Kidney (tissue), 14 donors: ENCODE results near the gene SPP2. TPM values are rescaled to one million over a fixed set of nuclear protein-coding genes. Genes with fewer than 3 reads are reported as not detected.

ENCODE experiments used
- DNase-seq, 5 donors: peaks; one replicate each; pipeline ENCODE4 v3.0.0-alpha.2; 2013 to 2020
- FAIRE-seq: peaks from 2 replicates; lab custom pipeline; 2012; peaks lifted over from hg19 to GRCh38; lab: Jason Lieb, UNC
- H3K27ac ChIP-seq, 2 donors: one replicate each; pipeline ENCODE4 v1.7.0; 2013; ENCODE audit warnings: low read depth in 2 of 2, low read length in 2 of 2, inconsistent platforms in 1 of 2
- H3K27me3 ChIP-seq: one replicate; pipeline ENCODE4 v1.7.1; 2013; ENCODE audit warnings: low read length, inconsistent platforms; ENCODE audit not compliant: control insufficient read depth, insufficient read depth
- H3K36me3 ChIP-seq, 3 donors: one replicate each; pipeline versions ENCODE4 v1.7.0 to v1.7.1; 2013; ENCODE audit warnings: low read length in 3 of 3, control low read depth in 1 of 3, inconsistent platforms in 1 of 3; ENCODE audit not compliant: insufficient read depth in 3 of 3, control insufficient read depth in 2 of 3
- H3K4me1 ChIP-seq, 3 donors: one replicate each; pipeline versions ENCODE4 v1.7.0 to v1.7.1; 2013; ENCODE audit warnings: low read length in 3 of 3, inconsistent platforms in 1 of 3, low read depth in 1 of 3; ENCODE audit not compliant: control insufficient read depth in 2 of 3, insufficient read depth in 2 of 3
- H3K4me3 ChIP-seq, 3 donors: one replicate each; pipeline versions ENCODE4 v1.7.0 to v1.8.1; 2013; ENCODE audit warnings: low read length in 3 of 3, control low read depth in 1 of 3, inconsistent platforms in 1 of 3
- H3K9ac ChIP-seq, 3 donors: one replicate each; pipeline versions ENCODE4 v1.7.0 to v1.7.1; 2013; ENCODE audit warnings: low read length in 3 of 3, control low read depth in 1 of 3, inconsistent platforms in 1 of 3
- H3K9me3 ChIP-seq, 3 donors: one replicate each; pipeline versions ENCODE4 v1.7.0 to v1.7.1; 2013; ENCODE audit warnings: low read length in 3 of 3, control low read depth in 1 of 3, inconsistent platforms in 1 of 3; ENCODE audit not compliant: control insufficient read depth in 2 of 3, insufficient read depth in 1 of 3
- intact Hi-C: fragments of 100-400 bp; cut with DNase I; formaldehyde crosslinking; loops from one replicate; pipeline ENCODE4 v1.11.1; 2022
- polyA plus RNA-seq: library from polyadenylated mRNA; stranded (reverse); fragments of 350-450 nt; fragmentation: Illumina TruSeq; extraction: RNeasy Lipid Tissue Mini Kit (QIAGEN cat#74804); gene quantifications from one replicate; pipeline ENCODE4 v1.2.3, GENCODE V29; 2014; ENCODE audit warnings: low read depth, low replicate concordance; ENCODE audit not compliant: insufficient read depth
- total RNA-seq: library from RNA; stranded (reverse); fragmentation: NEBNext Ultra II Directional; extraction: Animal tissue kit (Norgen Biotek cat#: 25700); gene quantifications from one replicate; pipeline ENCODE4 v1.2.1, GENCODE V29; 2021
- TF ChIP-seq, protein P1 (sequence below): IDR thresholded peaks from 3 replicates; pipeline ENCODE4 v1.5.1; 2012; ENCODE audit warnings: mild to moderate bottlenecking, moderate library complexity, borderline replicate concordance; ENCODE audit not compliant: insufficient read depth; ENCODE audit errors: extremely low read depth
- donor health status: control.
- donor health status: control.
- donor health status: control.
- donor health status: control.
- donor health status: control.
- donor health status: DM: yes; HTN: yes; CAD: no.
- donor health status: Normal renal cell carcinoma (clear cell type).

Gene SPP2
- total and polyA plus RNA-seq, 2 donors from 2014 or later, result not detected

DNA sequence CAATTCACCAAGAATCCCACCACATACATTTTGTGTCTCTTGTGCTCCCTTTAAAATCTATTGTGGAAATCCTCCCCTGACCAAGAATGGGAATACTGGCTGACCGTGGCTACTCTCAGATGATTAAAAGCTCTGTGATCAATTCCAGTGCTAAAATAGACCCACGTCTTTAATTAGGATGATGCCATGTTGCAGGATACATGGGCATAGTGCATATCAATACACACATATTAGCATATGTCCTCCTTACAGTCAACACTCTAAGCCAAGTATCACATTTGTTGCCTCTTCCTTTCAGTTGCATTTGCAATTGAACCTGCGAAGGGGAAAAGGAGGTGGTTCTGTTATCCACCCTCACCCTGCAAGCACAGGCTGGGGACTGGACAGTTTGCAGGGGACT lies 41.8 kb downstream of the SPP2 start:
- no peak overlapping the region for H3K9ac ChIP-seq
- TF ChIP-seq, protein P1, sequence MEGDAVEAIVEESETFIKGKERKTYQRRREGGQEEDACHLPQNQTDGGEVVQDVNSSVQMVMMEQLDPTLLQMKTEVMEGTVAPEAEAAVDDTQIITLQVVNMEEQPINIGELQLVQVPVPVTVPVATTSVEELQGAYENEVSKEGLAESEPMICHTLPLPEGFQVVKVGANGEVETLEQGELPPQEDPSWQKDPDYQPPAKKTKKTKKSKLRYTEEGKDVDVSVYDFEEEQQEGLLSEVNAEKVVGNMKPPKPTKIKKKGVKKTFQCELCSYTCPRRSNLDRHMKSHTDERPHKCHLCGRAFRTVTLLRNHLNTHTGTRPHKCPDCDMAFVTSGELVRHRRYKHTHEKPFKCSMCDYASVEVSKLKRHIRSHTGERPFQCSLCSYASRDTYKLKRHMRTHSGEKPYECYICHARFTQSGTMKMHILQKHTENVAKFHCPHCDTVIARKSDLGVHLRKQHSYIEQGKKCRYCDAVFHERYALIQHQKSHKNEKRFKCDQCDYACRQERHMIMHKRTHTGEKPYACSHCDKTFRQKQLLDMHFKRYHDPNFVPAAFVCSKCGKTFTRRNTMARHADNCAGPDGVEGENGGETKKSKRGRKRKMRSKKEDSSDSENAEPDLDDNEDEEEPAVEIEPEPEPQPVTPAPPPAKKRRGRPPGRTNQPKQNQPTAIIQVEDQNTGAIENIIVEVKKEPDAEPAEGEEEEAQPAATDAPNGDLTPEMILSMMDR, result no peak
- no peak for DNase-seq
- intact Hi-C loops, result no loop called here
- H3K4me3 ChIP-seq, result no peak overlapping the region
- no peaks in the 10 kb centered on the region for H3K27me3 ChIP-seq
- H3K36me3 ChIP-seq, result no peaks in the 10 kb centered on the region
- no peak for FAIRE-seq
- H3K27ac ChIP-seq, result no peak overlapping the region
- peaks cover 0 to 3% (median 0%) of the 10 kb centered on the region in 3 donors for H3K4me1 ChIP-seq
- H3K9me3 ChIP-seq, result peaks cover 0 to 4% (median 0%) of the 10 kb centered on the region in 3 donors

DNA sequence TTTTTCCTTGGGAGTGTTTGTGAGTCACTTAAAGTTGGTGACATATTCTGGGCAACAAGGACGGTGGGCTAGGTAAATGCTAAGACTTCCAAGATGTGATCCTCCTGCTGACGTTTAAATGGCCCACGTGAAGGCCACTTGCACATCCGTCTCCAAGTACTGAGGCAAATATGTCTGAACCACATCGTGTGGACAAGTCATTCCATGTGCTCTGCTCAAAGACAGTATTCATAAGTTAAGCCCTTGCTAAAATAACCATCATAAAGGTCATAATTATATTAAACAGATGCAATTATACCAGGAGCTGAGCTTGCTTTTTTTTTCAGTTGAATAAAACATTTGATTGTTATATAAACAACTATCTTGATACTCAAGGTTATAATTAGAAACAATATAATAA lies 44.8 kb downstream of the SPP2 start:
- H3K27me3 ChIP-seq, result no peaks in the 10 kb centered on the region
- H3K9ac ChIP-seq, result no peak overlapping the region
- TF ChIP-seq, protein P1, result no peak
- H3K27ac ChIP-seq, result no peak overlapping the region
- no peaks in the 10 kb centered on the region for H3K9me3 ChIP-seq
- peaks cover 0 to 3% (median 0%) of the 10 kb centered on the region in 3 donors for H3K4me1 ChIP-seq
- no peaks in the 10 kb centered on the region for H3K36me3 ChIP-seq
- DNase-seq (no peak), FAIRE-seq (no peak)
- intact Hi-C loops, result no loop called here
- H3K4me3 ChIP-seq, result no peak overlapping the region

DNA sequence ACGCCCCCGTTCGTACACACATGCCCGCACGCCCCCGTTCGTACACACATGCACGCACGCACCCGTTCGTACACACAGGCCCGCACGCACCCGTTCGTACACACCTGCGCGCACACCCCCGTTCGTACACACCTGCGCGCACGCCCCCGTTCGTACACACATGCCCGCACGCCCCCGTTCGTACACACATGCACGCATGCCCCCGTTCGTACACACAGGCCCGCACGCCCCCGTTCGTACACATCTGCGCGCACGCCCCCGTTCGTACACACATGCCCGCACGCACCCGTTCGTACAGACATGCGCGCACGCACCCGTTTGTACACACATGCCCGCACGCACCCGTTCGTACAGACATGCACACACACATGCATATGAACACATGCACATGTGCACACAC lies 45.7 kb downstream of the SPP2 start:
- DNase-seq (no peak), FAIRE-seq (no peak)
- TF ChIP-seq, protein P1, result no peak
- Histone ChIP-seq H3K27ac (no peak overlapping the region), H3K9me3 (no peaks in the 10 kb centered on the region), H3K27me3 (no peaks in the 10 kb centered on the region), H3K36me3 (no peaks in the 10 kb centered on the region), H3K4me1 (peaks cover 0 to 3% (median 0%) of the 10 kb centered on the region in 3 donors), H3K4me3 (no peak overlapping the region), H3K9ac (no peak overlapping the region)
- intact Hi-C loops, result no loop called here

DNA sequence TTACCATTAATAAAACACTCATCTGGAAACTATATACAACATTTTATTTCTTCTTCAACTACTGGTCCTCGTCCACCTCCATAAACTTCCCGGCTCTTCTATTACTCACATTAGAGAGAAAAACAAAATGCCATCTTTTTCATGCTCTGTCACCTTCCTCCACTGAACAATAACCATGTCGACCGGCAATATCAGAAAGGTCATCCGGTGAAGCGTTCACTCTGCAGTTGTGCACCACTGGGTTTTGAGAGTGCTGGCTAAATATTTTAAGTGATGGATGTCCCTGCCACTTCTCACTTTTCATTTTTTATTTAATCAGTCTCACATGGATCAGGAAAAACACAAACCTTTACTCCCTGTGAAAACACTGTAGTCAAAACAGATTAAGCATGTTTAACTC lies 48.2 kb downstream of the SPP2 start:
- Histone ChIP-seq H3K27me3 (no peaks in the 10 kb centered on the region), H3K9ac (no peak overlapping the region), H3K9me3 (no peaks in the 10 kb centered on the region), H3K27ac (no peak overlapping the region), H3K4me3 (no peak overlapping the region), H3K36me3 (no peaks in the 10 kb centered on the region), H3K4me1 (no peaks in the 10 kb centered on the region)
- DNase-seq (peak in 3 of 5 donors; percentile 29 to 43 (median 37)), FAIRE-seq (no peak)
- intact Hi-C loops, result no loop called here
- TF ChIP-seq, protein P1, result no peak
